Measurements from ENCODE around the gene PLCXD1. TPM values are rescaled to one million over a fixed set of nuclear protein-coding genes. Genes with fewer than 3 reads are reported as not detected.

The PLCXD1 gene
- total and polyA plus RNA-seq, 5 donors, result 2.1 to 9.0 (median 4.2) TPM

GRCh38 chrX:340641-341423 lies 59.7 kb downstream of the PLCXD1 start:
- no peaks in the 10 kb centered on the region for H3K9me3 ChIP-seq (ENCODE audit: control insufficient read depth, low read length)
- peak; percentile 21 to 22 for ATAC-seq
- intact Hi-C loops (cut with DNase I), result no loop called here
- no peaks in the 10 kb centered on the region for H3K4me1 ChIP-seq (ENCODE audit: control insufficient read depth, insufficient read depth, low read length)
- H3K4me3 ChIP-seq (ENCODE audit: low read length), result no peak overlapping the region
- DNase-seq, result peak; percentile 8 to 62 (median 50)
- H3K27ac ChIP-seq (ENCODE audit: low read length), result no peak overlapping the region
- WGBS, result 92% methylated on average over 51 of the region's 52 CpGs
- no peaks in the 10 kb centered on the region for H3K27me3 ChIP-seq (ENCODE audit: control insufficient read depth, insufficient read depth)

GRCh38 chrX:341541-342101 lies 60.4 kb downstream of the PLCXD1 start:
- H3K4me1 ChIP-seq (ENCODE audit: control insufficient read depth, insufficient read depth, low read length), result no peaks in the 10 kb centered on the region
- intact Hi-C loops (cut with DNase I), result no loop called here
- ATAC-seq, result peak in 1 of 2 donors; percentile 15
- peak in 1 of 3 donors; percentile 9 for DNase-seq
- H3K9me3 ChIP-seq (ENCODE audit: control insufficient read depth, low read length), result no peaks in the 10 kb centered on the region
- no peak overlapping the region for H3K4me3 ChIP-seq (ENCODE audit: low read length)
- 94% methylated on average over 36 of the region's 36 CpGs for WGBS
- H3K27ac ChIP-seq (ENCODE audit: low read length), result no peak overlapping the region
- H3K27me3 ChIP-seq (ENCODE audit: control insufficient read depth, insufficient read depth), result no peaks in the 10 kb centered on the region

- DNase-seq (peak; percentile 8 to 60 (median 45)), ATAC-seq (no peak)
- Histone ChIP-seq H3K27me3 (ENCODE audit: control insufficient read depth, insufficient read depth) (no peaks in the 10 kb centered on the region), H3K27ac (ENCODE audit: low read length) (no peak overlapping the region), H3K9me3 (ENCODE audit: control insufficient read depth, low read length) (no peaks in the 10 kb centered on the region), H3K4me3 (ENCODE audit: low read length) (no peak overlapping the region), H3K4me1 (ENCODE audit: control insufficient read depth, insufficient read depth, low read length) (no peaks in the 10 kb centered on the region)
- intact Hi-C loops (cut with DNase I), result no loop called here
- WGBS, result 98% methylated on average over 47 of the region's 47 CpGs
Measured at GRCh38 chrX:344371-344901, 63.3 kb downstream of the PLCXD1 start.

GRCh38 chrX:345020-345925 lies 64.1 kb downstream of the PLCXD1 start:
- H3K4me3 ChIP-seq (ENCODE audit: low read length), result no peak overlapping the region
- H3K27ac ChIP-seq (ENCODE audit: low read length), result no peak overlapping the region
- no peaks in the 10 kb centered on the region for H3K4me1 ChIP-seq (ENCODE audit: control insufficient read depth, insufficient read depth, low read length)
- DNase-seq (peak; percentile 8 to 43 (median 41)), ATAC-seq (no peak)
- intact Hi-C loops (cut with DNase I), result no loop called here
- H3K27me3 ChIP-seq (ENCODE audit: control insufficient read depth, insufficient read depth), result no peaks in the 10 kb centered on the region
- no peaks in the 10 kb centered on the region for H3K9me3 ChIP-seq (ENCODE audit: control insufficient read depth, low read length)
- 95% methylated on average over 63 of the region's 63 CpGs for WGBS

- no peak overlapping the region for H3K27ac ChIP-seq (ENCODE audit: low read length)
- H3K4me3 ChIP-seq (ENCODE audit: low read length), result no peak overlapping the region
- H3K9me3 ChIP-seq (ENCODE audit: control insufficient read depth, low read length), result no peaks in the 10 kb centered on the region
- H3K4me1 ChIP-seq (ENCODE audit: control insufficient read depth, insufficient read depth, low read length), result no peaks in the 10 kb centered on the region
- DNase-seq (peak; percentile 15 to 66 (median 51)), ATAC-seq (no peak)
- intact Hi-C loops (cut with DNase I), result no loop called here
- H3K27me3 ChIP-seq (ENCODE audit: control insufficient read depth, insufficient read depth), result no peaks in the 10 kb centered on the region
- 96% methylated on average over 75 of the region's 75 CpGs for WGBS
Measured at GRCh38 chrX:346034-346813, 65.0 kb downstream of the PLCXD1 start.

GRCh38 chrX:347351-348117 lies 66.4 kb downstream of the PLCXD1 start:
- ATAC-seq, result no peak
- peak; percentile 12 to 60 (median 56) for DNase-seq
- H3K27ac ChIP-seq (ENCODE audit: low read length), result no peak overlapping the region
- no peaks in the 10 kb centered on the region for H3K4me1 ChIP-seq (ENCODE audit: control insufficient read depth, insufficient read depth, low read length)
- no peaks in the 10 kb centered on the region for H3K27me3 ChIP-seq (ENCODE audit: control insufficient read depth, insufficient read depth)
- 95% methylated on average over 59 of the region's 59 CpGs for WGBS
- no peaks in the 10 kb centered on the region for H3K9me3 ChIP-seq (ENCODE audit: control insufficient read depth, low read length)
- intact Hi-C loops (cut with DNase I), result no loop called here
- no peak overlapping the region for H3K4me3 ChIP-seq (ENCODE audit: low read length)

GRCh38 chrX:348461-349117 lies 67.4 kb downstream of the PLCXD1 start:
- no peaks in the 10 kb centered on the region for H3K27me3 ChIP-seq (ENCODE audit: control insufficient read depth, insufficient read depth)
- ATAC-seq (peak; percentile 28 to 44), DNase-seq (peak in 1 of 3 donors; percentile 36)
- 36% methylated on average over 11 of the region's 11 CpGs for WGBS
- intact Hi-C loops (cut with DNase I), result no loop called here
- no peak overlapping the region for H3K4me3 ChIP-seq (ENCODE audit: low read length)
- no peaks in the 10 kb centered on the region for H3K4me1 ChIP-seq (ENCODE audit: control insufficient read depth, insufficient read depth, low read length)
- no peaks in the 10 kb centered on the region for H3K9me3 ChIP-seq (ENCODE audit: control insufficient read depth, low read length)
- H3K27ac ChIP-seq (ENCODE audit: low read length), result peak overlapping the region; percentile 61

GRCh38 chrX:349196-349595 lies 68.0 kb downstream of the PLCXD1 start:
- 51% methylated on average over 18 of the region's 18 CpGs for WGBS
- peak; percentile 13 to 69 (median 56) for DNase-seq
- Histone ChIP-seq H3K4me1 (ENCODE audit: control insufficient read depth, insufficient read depth, low read length) (no peaks in the 10 kb centered on the region), H3K27me3 (ENCODE audit: control insufficient read depth, insufficient read depth) (no peaks in the 10 kb centered on the region), H3K9me3 (ENCODE audit: control insufficient read depth, low read length) (no peaks in the 10 kb centered on the region), H3K27ac (ENCODE audit: low read length) (peak overlapping the region; percentile 61), H3K4me3 (ENCODE audit: low read length) (no peak overlapping the region)
- peak; percentile 37 to 49 for ATAC-seq
- intact Hi-C loops (cut with DNase I), result no loop called here

- H3K27ac ChIP-seq (ENCODE audit: low read length), result peak overlapping the region; percentile 23
- no peaks in the 10 kb centered on the region for H3K9me3 ChIP-seq (ENCODE audit: control insufficient read depth, low read length)
- no peak overlapping the region for H3K4me3 ChIP-seq (ENCODE audit: low read length)
- no peaks in the 10 kb centered on the region for H3K4me1 ChIP-seq (ENCODE audit: control insufficient read depth, insufficient read depth, low read length)
- 77% methylated on average over 10 of the region's 10 CpGs for WGBS
- ATAC-seq (no peak), DNase-seq (no peak)
- intact Hi-C loops (cut with DNase I), result no loop called here
- no peaks in the 10 kb centered on the region for H3K27me3 ChIP-seq (ENCODE audit: control insufficient read depth, insufficient read depth)
Measured at GRCh38 chrX:349702-350101, 68.5 kb downstream of the PLCXD1 start.

All from right cardiac atrium (tissue), 5 donors.